Ascending aorta (tissue), 2 donors: Measurements from ENCODE around the gene ZBTB49. TPM values are rescaled to one million over a fixed set of nuclear protein-coding genes. Genes with fewer than 3 reads are reported as not detected.

Experiments
- DNase-seq, 2 donors: peaks; one replicate each; pipeline ENCODE4 v3.0.0-alpha.2; 2019; ENCODE audit warnings: low spot score in 2 of 2
- H3K27ac ChIP-seq, 2 donors: fragments of 200-600 bp; sonication (generic); one replicate each; pipeline ENCODE4 v1.5.1; 2016 to 2017; ENCODE audit warnings: mild to moderate bottlenecking in 1 of 2
- H3K27me3 ChIP-seq: fragments of 200-600 bp; sonication (generic); one replicate; pipeline ENCODE4 v1.5.1; 2017
- H3K36me3 ChIP-seq, 2 donors: fragments of 200-600 bp; sonication (generic); one replicate each; pipeline ENCODE4 v1.5.1; 2016
- H3K4me1 ChIP-seq, 2 donors: fragments of 200-600 bp; sonication (generic); one replicate each; pipeline ENCODE4 v1.5.1; 2016 to 2017; ENCODE audit warnings: mild to moderate bottlenecking in 1 of 2
- H3K4me3 ChIP-seq, 2 donors: fragments of 200-600 bp; sonication (generic); one replicate each; pipeline ENCODE4 v1.5.1; 2016 to 2017; ENCODE audit warnings: mild to moderate bottlenecking in 1 of 2
- H3K9me3 ChIP-seq, 2 donors: fragments of 200-600 bp; sonication (generic); one replicate each; pipeline ENCODE4 v1.5.1; 2016
- intact Hi-C: fragments of 100-400 bp; cut with DNase I; formaldehyde crosslinking; loops from one replicate; pipeline ENCODE4 v1.15.1; 2023
- total RNA-seq: library from RNA; depleted of rRNA; stranded (reverse); fragments of >200 nt; gene quantifications from one replicate; pipeline ENCODE4 v1.1.0, GENCODE V29; 2016
- TF ChIP-seq, protein P1 (sequence below), 3 experiments: fragments of 200-600 bp in 2 of 3; fragments of 450-650 bp in 1 of 3; sonication (generic) in 2 of 3; IDR thresholded peaks; one replicate each; pipeline ENCODE4 v1.5.1; 2016 to 2019; ENCODE audit warnings: antibody characterized with exemption in 3 of 3, mild to moderate bottlenecking in 1 of 3, moderate library complexity in 1 of 3

ZBTB49 gene, protein sequence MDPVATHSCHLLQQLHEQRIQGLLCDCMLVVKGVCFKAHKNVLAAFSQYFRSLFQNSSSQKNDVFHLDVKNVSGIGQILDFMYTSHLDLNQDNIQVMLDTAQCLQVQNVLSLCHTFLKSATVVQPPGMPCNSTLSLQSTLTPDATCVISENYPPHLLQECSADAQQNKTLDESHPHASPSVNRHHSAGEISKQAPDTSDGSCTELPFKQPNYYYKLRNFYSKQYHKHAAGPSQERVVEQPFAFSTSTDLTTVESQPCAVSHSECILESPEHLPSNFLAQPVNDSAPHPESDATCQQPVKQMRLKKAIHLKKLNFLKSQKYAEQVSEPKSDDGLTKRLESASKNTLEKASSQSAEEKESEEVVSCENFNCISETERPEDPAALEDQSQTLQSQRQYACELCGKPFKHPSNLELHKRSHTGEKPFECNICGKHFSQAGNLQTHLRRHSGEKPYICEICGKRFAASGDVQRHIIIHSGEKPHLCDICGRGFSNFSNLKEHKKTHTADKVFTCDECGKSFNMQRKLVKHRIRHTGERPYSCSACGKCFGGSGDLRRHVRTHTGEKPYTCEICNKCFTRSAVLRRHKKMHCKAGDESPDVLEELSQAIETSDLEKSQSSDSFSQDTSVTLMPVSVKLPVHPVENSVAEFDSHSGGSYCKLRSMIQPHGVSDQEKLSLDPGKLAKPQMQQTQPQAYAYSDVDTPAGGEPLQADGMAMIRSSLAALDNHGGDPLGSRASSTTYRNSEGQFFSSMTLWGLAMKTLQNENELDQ
- not detected for total RNA-seq

DNA sequence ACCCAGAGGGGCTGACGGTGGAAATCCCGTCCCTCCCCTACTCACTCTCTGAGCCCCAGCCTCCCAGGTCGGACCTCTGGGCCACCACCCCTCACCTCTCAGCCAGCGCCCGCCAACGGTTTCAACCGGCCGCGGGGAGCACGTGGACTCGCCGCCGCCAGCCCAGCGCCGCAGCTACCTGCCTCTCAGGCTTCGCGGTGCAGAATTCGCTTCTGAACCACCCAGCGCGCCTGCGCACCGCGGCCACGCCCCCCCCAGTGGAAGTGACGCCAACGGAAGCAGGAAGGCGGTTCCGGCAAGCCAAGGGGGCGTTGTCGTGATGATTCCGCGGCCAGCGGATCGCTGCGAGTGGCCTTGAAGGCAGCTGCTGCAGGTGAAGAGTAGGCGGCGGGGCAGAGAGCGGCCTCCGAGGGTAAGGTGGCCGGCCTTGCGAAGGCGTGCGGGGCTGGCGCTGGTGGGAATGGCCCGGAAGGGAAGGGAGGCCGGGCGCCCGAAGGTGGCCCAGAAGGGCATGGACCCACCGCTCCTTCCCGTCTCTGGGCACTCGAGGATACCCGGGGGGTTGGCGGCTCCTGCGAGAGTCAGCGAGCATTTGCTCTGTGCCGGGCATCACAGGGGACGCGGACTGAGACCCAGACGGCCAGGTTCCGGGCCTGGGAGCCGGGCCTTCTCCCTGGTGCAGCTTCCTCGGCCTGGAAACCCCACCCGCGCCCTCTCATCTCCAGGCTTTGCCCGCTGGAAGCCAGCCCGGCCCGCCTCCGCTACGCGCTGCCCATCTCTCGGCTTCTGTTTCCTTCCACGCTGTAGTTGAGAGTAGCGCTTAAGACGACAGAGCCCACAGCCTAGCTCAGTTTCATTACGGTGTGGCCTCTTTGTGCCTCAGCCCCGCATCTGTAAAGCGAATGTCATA, at the start of gene ZBTB49, which contains the start of gene LYAR:
Gene ZBTB49, plus strand, starts transcription at position 311 of the 910 bp plus-strand sequence. CDS start 9,695 bp downstream, outside the sequence.
Gene LYAR, minus strand, starts transcription at position 214 of the 910 bp plus-strand sequence. CDS start 6,412 bp downstream, outside the sequence.
- intact Hi-C loops = loop anchor here (1.0 to 5.0 kb wide), 2 partner anchors 42 to 567 kb away; partner anchors contain the start of genes MSX1 and TMEM128
- Histone ChIP-seq H3K4me3 (peak within 1 kb of the TSS; percentile 83 to 95), H3K27ac (peak within 1 kb of the TSS; percentile 71 to 76), H3K36me3 (no peaks in the 10 kb centered on the region), H3K4me1 (peaks cover 7 to 11% of the 10 kb centered on the region in 2 donors), H3K27me3 (no peaks in the 10 kb centered on the region), H3K9me3 (no peaks in the 10 kb centered on the region)
- TF ChIP-seq, protein P1, sequence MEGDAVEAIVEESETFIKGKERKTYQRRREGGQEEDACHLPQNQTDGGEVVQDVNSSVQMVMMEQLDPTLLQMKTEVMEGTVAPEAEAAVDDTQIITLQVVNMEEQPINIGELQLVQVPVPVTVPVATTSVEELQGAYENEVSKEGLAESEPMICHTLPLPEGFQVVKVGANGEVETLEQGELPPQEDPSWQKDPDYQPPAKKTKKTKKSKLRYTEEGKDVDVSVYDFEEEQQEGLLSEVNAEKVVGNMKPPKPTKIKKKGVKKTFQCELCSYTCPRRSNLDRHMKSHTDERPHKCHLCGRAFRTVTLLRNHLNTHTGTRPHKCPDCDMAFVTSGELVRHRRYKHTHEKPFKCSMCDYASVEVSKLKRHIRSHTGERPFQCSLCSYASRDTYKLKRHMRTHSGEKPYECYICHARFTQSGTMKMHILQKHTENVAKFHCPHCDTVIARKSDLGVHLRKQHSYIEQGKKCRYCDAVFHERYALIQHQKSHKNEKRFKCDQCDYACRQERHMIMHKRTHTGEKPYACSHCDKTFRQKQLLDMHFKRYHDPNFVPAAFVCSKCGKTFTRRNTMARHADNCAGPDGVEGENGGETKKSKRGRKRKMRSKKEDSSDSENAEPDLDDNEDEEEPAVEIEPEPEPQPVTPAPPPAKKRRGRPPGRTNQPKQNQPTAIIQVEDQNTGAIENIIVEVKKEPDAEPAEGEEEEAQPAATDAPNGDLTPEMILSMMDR (IDR thresholded peaks at IDR 0.05) = no peak
- peak; percentile 57 to 95 for DNase-seq

DNA sequence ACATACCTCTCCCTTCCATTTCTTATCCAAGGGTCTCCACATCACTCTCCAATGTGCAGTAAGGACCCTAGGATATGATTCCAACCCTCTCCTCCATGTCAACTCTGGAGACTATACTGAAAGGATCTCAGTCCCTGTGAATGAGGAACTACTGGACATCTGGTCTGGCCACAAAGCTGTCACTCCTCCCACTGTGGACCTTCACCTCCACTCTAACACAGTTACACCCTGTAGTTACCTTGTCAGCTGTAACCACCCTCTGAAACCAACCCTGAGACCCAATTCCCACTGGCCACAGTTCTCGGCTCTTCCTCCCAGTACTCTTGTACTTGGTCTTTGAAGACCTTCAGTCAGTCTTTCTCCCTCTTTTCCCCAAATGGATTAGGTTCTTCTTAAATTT, 44.9 kb upstream of the ZBTB49 start:
- Histone ChIP-seq H3K4me3 (no peak overlapping the region), H3K27me3 (no peaks in the 10 kb centered on the region), H3K9me3 (no peaks in the 10 kb centered on the region), H3K4me1 (peaks cover 2 to 11% of the 10 kb centered on the region in 2 donors), H3K27ac (no peak overlapping the region), H3K36me3 (peaks cover 19 to 51% of the 10 kb centered on the region in 2 donors)
- intact Hi-C loops = loop anchor here (5.0 to 10.0 kb wide), 2 partner anchors 288 to 950 kb away; partner anchors contain the start of gene RGS12
- DNase-seq = peak in 1 of 2 donors; percentile 28
- TF ChIP-seq, protein P1 (IDR thresholded peaks at IDR 0.05) = no peak

DNA sequence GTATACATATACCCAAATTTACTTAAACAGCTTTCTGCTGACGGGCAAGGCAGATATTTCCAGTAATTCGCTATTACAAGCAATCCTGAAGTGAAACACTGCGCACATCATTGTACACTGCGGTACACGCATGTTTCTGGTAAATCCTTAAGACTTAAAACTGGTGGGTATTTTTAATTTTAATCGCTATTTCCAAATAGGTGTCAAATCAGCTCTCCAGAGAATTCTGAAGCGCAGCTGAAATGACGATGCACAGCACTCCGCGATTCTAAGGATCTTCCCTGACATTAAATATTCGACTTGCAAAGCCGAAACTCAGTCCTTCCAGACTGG, 42.4 kb upstream of the ZBTB49 start:
- intact Hi-C loops = loop anchor here (1.0 to 10.0 kb wide), 4 partner anchors 43 to 953 kb away; partner anchors contain the start of genes LYAR, RGS12 and ZBTB49
- TF ChIP-seq, protein P1 (IDR thresholded peaks at IDR 0.05) = no peak
- H3K9me3 ChIP-seq = no peaks in the 10 kb centered on the region
- peaks cover 2 to 11% of the 10 kb centered on the region in 2 donors for H3K4me1 ChIP-seq
- H3K27ac ChIP-seq = peak overlapping the region; percentile 89 to 96
- H3K27me3 ChIP-seq = no peaks in the 10 kb centered on the region
- peaks cover 10 to 30% of the 10 kb centered on the region in 2 donors for H3K36me3 ChIP-seq
- H3K4me3 ChIP-seq = peak overlapping the region; percentile 69 to 86
- no peak for DNase-seq

DNA sequence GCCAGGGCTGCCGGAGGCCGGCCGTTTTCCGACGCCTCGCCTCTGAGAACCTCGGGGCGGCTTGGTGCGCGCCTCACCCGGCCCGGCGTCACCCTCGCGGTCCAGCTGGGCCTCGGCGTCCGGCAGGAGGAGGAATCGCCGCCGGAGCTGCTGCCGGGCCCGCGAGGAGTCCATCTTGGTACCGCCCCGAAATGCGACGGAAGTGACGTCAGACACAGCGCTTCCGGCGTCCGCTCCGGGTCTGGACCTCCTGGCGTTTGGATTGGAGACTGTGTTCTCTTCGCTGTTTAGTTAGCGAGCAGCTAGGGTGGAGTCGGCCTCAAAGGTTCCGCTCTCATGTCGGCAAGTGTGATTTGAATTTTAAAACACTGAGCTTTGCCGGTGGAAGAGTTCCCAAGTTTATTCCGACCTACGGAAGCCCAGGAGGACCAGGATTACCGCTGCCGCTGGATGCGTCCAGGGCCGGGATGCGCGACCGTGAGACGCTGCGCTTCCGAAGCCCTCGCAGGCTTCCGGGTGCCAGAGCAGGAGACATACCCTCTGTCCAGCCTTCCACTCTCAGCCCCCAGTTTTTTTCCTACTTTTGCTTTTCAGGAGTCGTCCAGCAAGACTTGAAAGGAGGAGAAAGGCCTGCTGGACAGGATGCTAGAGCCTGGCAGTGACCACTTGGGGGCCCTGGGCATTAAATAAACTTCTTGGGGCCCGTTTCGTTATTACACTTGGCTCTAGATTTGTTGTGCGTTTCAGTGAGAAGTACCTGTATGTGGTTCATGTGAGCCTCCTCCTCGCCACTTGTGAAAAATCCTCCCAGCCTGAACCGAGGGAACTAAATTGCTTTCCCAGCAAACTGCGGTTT, 41.8 kb upstream of the ZBTB49 start, which contains the start of gene TMEM128:
Gene TMEM128, minus strand, starts transcription at position 195 of the 856 bp plus-strand sequence. Its CDS starts 21 bp downstream, at position 174.
- H3K4me1 ChIP-seq = peaks cover 2 to 11% of the 10 kb centered on the region in 2 donors
- TF ChIP-seq, protein P1 (IDR thresholded peaks at IDR 0.05) = peak in 2 of 3 experiments; percentile 15 to 17
- H3K27me3 ChIP-seq = no peaks in the 10 kb centered on the region
- no peaks in the 10 kb centered on the region for H3K9me3 ChIP-seq
- H3K27ac ChIP-seq = peak within 1 kb of the TSS; percentile 89 to 96
- intact Hi-C loops = loop anchor here (1.0 to 10.0 kb wide), 4 partner anchors 42 to 953 kb away; partner anchors contain the start of genes LYAR, RGS12 and ZBTB49
- peaks cover 10 to 25% of the 10 kb centered on the region in 2 donors for H3K36me3 ChIP-seq
- DNase-seq = peak; percentile 53 to 97
- H3K4me3 ChIP-seq = peak within 1 kb of the TSS; percentile 69 to 86
